CD4-positive, alpha-beta T cell (primary cell): Measurements from ENCODE around the gene RBM18. TPM values are rescaled to one million over a fixed set of nuclear protein-coding genes. Genes with fewer than 3 reads are reported as not detected.

Source experiments
- ATAC-seq: fragments of 200-7000 bp; cut with Tn5 transposase; one replicate; pipeline ENCODE4 v1.10.0; 2022; ENCODE audit warnings: mild to moderate bottlenecking; ENCODE audit not compliant: poor library complexity
- CTCF ChIA-PET: fragments of 350-600 bp; sonication (Branson Sonifier 250); formaldehyde crosslinking; loops from one replicate; lab custom pipeline; 2021; ENCODE audit warnings: antibody characterized with exemption, inconsistent platforms; lab: Charles Lee
- POLR2A ChIA-PET: fragments of 350-600 bp; sonication (Branson Sonifier 250); formaldehyde crosslinking; loops from one replicate; lab custom pipeline; 2021; ENCODE audit warnings: antibody characterized with exemption, inconsistent platforms; lab: Charles Lee
- DNase-seq, 14 experiments: peaks; one replicate each; pipeline ENCODE4 v3.0.0-alpha.2; 2013 to 2020; ENCODE audit warnings: mixed read lengths in 2 of 14
- H3K27ac ChIP-seq, 2 donors: one replicate each; pipeline versions ENCODE4 v1.5.1 to v1.7.0; 2013; ENCODE audit warnings: low read length in 2 of 2, low read depth in 1 of 2, mild to moderate bottlenecking in 1 of 2
- H3K27me3 ChIP-seq, 2 experiments: 1 replicate in 1 of 2; 2 replicates in 1 of 2; pipeline versions ENCODE4 v1.6.1 to v1.7.0; 2013; ENCODE audit warnings: low read length in 2 of 2, control low read depth in 1 of 2, mild to moderate bottlenecking in 1 of 2, moderate library complexity in 1 of 2; ENCODE audit not compliant: insufficient read depth in 2 of 2, control insufficient read depth in 1 of 2
- H3K36me3 ChIP-seq: one replicate; pipeline ENCODE4 v1.6.1; 2013; ENCODE audit warnings: low read length, control low read depth; ENCODE audit not compliant: insufficient read depth
- H3K4me1 ChIP-seq: one replicate; pipeline ENCODE4 v1.6.1; 2013; ENCODE audit warnings: low read length, control low read depth; ENCODE audit not compliant: insufficient read depth
- H3K4me3 ChIP-seq: one replicate; pipeline ENCODE4 v1.5.1; 2013; ENCODE audit warnings: mild to moderate bottlenecking, low read length, moderate library complexity
- H3K9me3 ChIP-seq, 2 experiments: 1 replicate in 1 of 2; 2 replicates in 1 of 2; pipeline versions ENCODE4 v1.6.1 to v1.7.0; 2013; ENCODE audit warnings: low read length in 2 of 2, mild to moderate bottlenecking in 2 of 2, control low read depth in 1 of 2, moderate library complexity in 1 of 2; ENCODE audit not compliant: control insufficient read depth in 1 of 2, insufficient read depth in 1 of 2
- H3K27ac Mint-ChIP-seq: one replicate; pipeline ENCODE4 v1.8.0; 2020; ENCODE audit warnings: mixed read lengths
- H3K27me3 Mint-ChIP-seq: one replicate; pipeline ENCODE4 v1.8.0; 2021; ENCODE audit warnings: mixed read lengths
- H3K36me3 Mint-ChIP-seq: one replicate; pipeline ENCODE4 v1.8.0; 2021; ENCODE audit warnings: low read depth, mixed read lengths
- H3K4me1 Mint-ChIP-seq: one replicate; pipeline ENCODE4 v1.8.0; 2021; ENCODE audit warnings: low read depth, mixed read lengths
- H3K4me3 Mint-ChIP-seq: one replicate; pipeline ENCODE4 v1.8.0; 2020; ENCODE audit warnings: mild to moderate bottlenecking, mixed read lengths
- H3K9me3 Mint-ChIP-seq: one replicate; pipeline ENCODE4 v1.8.0; 2020; ENCODE audit warnings: mixed read lengths
- CTCF ChIP-seq: fragments of 200-600 bp; IDR thresholded peaks from one replicate; pipeline ENCODE4 v1.8.0; 2022; ENCODE audit warnings: antibody characterized with exemption, mild to moderate bottlenecking
- intact Hi-C, 2 experiments: fragments of 100-400 bp; cut with DNase I in 1 of 2; cut with micrococcal nuclease in 1 of 2; formaldehyde crosslinking; loops; one replicate each; pipeline versions ENCODE4 v1.15.1 to v1.9.0; 2023 to 2025; cut with DNase I, micrococcal nuclease
- total RNA-seq, 174 experiments: library from RNA in 2 of 174; stranded (reverse) in 2 of 174; gene quantifications; one replicate each; pipeline ENCODE4 v1.2.3 and lab custom pipeline; 2021 to 2026

The RBM18 gene
- total RNA-seq, 2 experiments from 2014 or later, result 25.9 to 27.0 TPM

GRCh38 chr9:122195875-122196274 lies 68.8 kb downstream of the RBM18 start:
- H3K27ac ChIP-seq, result no peak overlapping the region
- H3K4me1 ChIP-seq, result no peaks in the 10 kb centered on the region
- H3K9me3 ChIP-seq, result no peaks in the 10 kb centered on the region
- H3K27me3 ChIP-seq, result peaks cover 0 to 3% of the 10 kb centered on the region in 2 experiments
- no peaks in the 10 kb centered on the region for H3K36me3 ChIP-seq
- Mint-ChIP-seq H3K27me3 (no peaks in the 10 kb centered on the region), H3K27ac (no peak overlapping the region), H3K4me3 (no peak overlapping the region), H3K36me3 (no peaks in the 10 kb centered on the region), H3K4me1 (no peaks in the 10 kb centered on the region), H3K9me3 (no peaks in the 10 kb centered on the region)
- ChIA-PET POLR2A (no interaction called here), CTCF (no interaction called here)
- no peak overlapping the region for H3K4me3 ChIP-seq
- intact Hi-C loops, result no loop called here
- ATAC-seq (no peak), DNase-seq (no peak)
- no peak for TF ChIP-seq CTCF

GRCh38 chr9:122193651-122194050 lies 71.0 kb downstream of the RBM18 start:
- no peak for TF ChIP-seq CTCF
- Mint-ChIP-seq H3K27me3 (no peaks in the 10 kb centered on the region), H3K27ac (no peak overlapping the region), H3K9me3 (no peaks in the 10 kb centered on the region), H3K36me3 (no peaks in the 10 kb centered on the region), H3K4me3 (no peak overlapping the region), H3K4me1 (no peaks in the 10 kb centered on the region)
- CTCF ChIA-PET, result no interaction called here
- H3K4me3 ChIP-seq, result no peak overlapping the region
- POLR2A ChIA-PET, result no interaction called here
- ATAC-seq (no peak), DNase-seq (no peak)
- no peak overlapping the region for H3K27ac ChIP-seq
- H3K9me3 ChIP-seq, result no peaks in the 10 kb centered on the region
- no peaks in the 10 kb centered on the region for H3K4me1 ChIP-seq
- intact Hi-C loops, result no loop called here
- no peaks in the 10 kb centered on the region for H3K36me3 ChIP-seq
- H3K27me3 ChIP-seq, result peaks cover 0 to 3% of the 10 kb centered on the region in 2 experiments

GRCh38 chr9:122192914-122193525 lies 71.6 kb downstream of the RBM18 start:
- no peak overlapping the region for H3K4me3 ChIP-seq
- no peak for DNase-seq
- Mint-ChIP-seq H3K36me3 (no peaks in the 10 kb centered on the region), H3K4me3 (no peak overlapping the region), H3K4me1 (no peaks in the 10 kb centered on the region), H3K9me3 (no peaks in the 10 kb centered on the region), H3K27ac (no peak overlapping the region), H3K27me3 (no peaks in the 10 kb centered on the region)
- intact Hi-C loops, result no loop called here
- POLR2A ChIA-PET, result no interaction called here
- no peak for ATAC-seq
- no peak overlapping the region for H3K27ac ChIP-seq
- no peaks in the 10 kb centered on the region for H3K36me3 ChIP-seq
- no peaks in the 10 kb centered on the region for H3K9me3 ChIP-seq
- no peaks in the 10 kb centered on the region for H3K27me3 ChIP-seq
- CTCF ChIA-PET, result no interaction called here
- TF ChIP-seq CTCF, result no peak
- no peaks in the 10 kb centered on the region for H3K4me1 ChIP-seq
